Measurements from ENCODE around the gene PGD.

DNA sequence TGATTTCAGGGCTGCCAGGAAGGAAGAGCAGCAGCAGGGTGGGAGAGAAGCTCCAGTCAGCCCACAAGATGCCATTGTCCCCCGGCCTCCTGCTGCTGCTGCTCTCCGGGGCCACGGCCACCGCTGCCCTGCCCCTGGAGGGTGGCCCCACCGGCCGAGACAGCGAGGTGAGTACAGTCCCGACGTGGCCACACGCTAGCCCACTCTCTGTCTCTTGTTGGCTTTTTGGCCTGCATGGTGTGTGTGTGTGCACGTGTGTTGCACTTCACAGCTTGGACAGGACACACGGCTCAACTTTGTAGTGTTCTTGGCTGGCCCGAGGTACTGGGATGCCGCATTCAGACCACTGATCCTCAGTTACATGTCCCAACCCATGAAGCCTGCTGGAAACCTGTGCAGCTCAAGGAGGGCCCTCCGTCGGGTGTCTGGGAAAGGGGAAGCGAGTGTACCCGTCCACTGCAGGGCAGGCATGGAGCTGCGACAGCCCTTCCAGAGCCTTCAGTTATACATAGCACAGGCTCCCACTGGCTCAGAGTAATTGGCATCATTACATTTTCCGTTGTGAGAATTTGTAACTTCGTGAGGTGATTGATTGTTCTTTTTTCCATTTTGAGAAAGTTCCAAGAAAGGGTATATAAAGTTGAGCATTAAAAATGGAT is 51.4 kb downstream of the PGD start:
- TF ChIP-seq CTCF (IDR thresholded peaks at IDR 0.05 in 8 of 11, conservative IDR thresholded peaks at IDR 0.05 in 3 of 11) (no peak), POLR2A (IDR thresholded peaks at IDR 0.05) (no peak), POLR2AphosphoS5 (IDR thresholded peaks at IDR 0.05) (peak in 2 of 3 donors; percentile 8 to 52)
